Superior temporal gyrus (tissue), 1 donor: ENCODE results near the gene LAMA5.

Source experiments
- DNase-seq: peaks from one replicate; pipeline ENCODE4 v3.0.0-alpha.2; 2016; ENCODE audit errors: extremely low spot score

Gene LAMA5

GRCh38 chr20:62346398-62347150 lies 20.5 kb downstream of the LAMA5 start:
- no peak for DNase-seq

DNA sequence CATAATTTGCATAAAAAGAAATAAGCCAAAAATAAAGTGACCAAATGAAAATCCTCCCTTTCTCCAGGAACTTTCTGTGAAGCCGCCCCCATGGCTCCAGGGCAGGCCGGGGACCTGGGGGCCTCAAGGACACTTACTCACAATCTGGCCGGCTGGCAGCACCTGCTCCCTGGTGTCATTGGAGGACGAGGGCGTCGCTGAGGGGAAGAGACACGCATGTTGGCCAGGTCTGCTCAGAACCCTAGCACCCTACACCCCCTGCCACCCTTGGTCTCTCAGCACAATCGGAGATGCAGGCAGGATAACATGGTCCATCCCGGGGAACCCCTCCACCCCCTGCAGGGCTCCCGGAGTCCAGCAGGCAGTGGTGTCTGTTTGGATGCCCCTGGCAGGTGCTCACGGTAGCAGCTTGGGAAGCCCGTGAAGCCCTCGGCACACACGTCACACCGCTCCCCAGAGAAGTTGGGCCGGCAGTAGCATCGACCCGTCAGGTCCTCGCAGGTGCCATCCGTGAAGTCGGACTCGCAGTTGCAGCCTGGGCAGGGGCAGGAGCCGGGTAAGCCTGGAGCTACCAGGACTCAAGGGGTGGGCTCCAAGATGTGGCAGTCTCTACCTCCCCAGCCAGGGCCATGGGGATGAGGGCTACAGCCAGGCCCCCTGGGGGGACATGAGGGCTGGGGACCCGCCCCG lies 21.3 kb downstream of the LAMA5 start:
- no peak for DNase-seq

DNA sequence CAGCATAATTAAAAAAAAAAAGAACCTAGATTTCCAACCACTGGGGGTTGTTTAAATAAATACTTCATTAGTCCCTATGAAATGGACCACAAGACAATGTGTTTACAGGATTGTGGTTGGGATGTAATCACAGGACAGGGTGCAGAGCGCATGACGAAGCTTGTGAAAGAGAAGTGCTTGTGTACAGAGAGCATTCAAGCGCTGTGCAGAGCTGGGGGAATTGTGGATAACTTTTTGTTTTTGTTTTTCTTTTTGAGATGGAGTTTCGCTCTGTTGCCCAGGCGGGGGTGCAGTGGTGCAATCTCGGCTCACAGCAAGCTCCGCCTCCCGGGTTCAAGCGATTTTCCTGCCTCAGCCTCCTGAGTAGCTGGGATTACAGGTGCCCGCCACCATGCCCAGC lies 22.3 kb downstream of the LAMA5 start:
- no peak for DNase-seq

- no peak for DNase-seq
These were observed 23.0 kb downstream of the LAMA5 start for GRCh38 chr20:62344092-62344491.

GRCh38 chr20:62342910-62343309 lies 24.2 kb downstream of the LAMA5 start:
- DNase-seq: no peak

GRCh38 chr20:62339647-62340062 lies 27.5 kb downstream of the LAMA5 start:
- no peak for DNase-seq

DNA sequence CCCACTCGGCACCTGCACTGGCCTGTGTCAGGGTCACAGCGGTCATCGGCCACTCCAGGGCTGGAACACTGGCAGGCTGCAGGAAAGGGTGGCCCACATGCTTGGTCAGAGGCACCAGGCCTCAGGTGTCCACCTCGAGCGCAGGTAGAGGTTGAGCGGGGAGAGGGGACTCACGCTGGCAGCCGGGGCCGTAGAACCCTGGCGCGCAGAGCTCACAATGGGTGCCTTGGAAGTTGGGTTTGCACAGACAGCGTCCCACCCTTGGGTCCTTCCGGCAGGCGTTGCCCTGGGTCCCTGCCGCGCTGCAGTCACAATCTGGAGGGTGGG lies 28.9 kb downstream of the LAMA5 start:
- DNase-seq: no peak

- no peak for DNase-seq
These were observed 29.4 kb downstream of the LAMA5 start for GRCh38 chr20:62337558-62338293.

DNA sequence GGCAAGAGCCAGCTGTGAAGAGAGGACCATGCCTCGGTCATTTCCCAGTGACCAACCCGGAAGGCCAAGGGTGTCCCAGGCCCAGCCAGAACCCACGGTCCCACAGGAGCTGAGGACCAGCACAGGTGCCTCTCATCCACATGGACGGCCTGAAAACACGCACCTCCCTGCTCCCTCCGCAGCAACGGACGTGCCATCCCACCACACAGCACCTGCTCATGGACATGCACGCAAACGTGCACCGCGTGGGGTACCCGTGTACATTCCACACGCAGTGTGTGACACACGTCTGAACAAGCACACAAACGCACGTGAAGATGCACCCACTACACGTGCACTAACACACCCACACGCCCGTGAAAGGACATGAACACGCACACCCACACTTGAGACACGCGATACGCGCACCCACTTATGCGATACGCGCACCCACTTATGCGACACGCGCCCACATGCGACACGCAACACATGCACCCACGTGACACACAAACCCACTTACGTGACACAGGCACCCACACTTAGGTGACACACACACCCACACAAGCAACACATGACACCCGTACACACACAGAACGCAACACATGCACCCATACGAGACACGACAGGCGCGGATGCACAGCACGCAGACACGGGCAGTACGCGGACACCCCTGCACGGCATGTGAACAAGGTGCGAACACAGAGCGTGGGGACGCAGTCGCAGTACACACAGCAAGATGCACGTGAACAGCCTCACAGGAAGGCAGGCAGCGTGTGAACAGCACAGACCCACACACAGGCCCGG lies 30.1 kb downstream of the LAMA5 start:
- DNase-seq: no peak

DNA sequence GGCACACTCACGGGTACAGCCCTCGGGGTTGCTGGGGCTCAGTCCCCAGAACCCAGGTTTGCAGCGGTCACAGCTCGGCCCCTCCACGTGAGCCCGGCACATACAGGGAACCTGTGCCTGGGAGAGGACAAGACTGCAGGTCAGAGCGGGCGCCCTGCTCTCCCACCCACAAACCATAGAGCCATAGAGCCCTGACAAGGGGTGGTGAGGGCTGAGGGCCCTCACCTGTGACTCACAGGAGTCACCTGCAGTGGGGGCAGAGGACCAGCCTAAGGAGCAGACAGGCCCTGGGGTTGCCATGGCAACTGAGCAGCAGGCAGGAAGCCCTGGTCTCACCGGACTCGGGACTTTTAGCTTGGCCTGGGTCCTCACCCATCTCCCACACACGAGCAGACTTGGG lies 30.8 kb downstream of the LAMA5 start:
- no peak for DNase-seq

GRCh38 chr20:62335532-62335931 lies 31.6 kb downstream of the LAMA5 start:
- DNase-seq: no peak

DNA sequence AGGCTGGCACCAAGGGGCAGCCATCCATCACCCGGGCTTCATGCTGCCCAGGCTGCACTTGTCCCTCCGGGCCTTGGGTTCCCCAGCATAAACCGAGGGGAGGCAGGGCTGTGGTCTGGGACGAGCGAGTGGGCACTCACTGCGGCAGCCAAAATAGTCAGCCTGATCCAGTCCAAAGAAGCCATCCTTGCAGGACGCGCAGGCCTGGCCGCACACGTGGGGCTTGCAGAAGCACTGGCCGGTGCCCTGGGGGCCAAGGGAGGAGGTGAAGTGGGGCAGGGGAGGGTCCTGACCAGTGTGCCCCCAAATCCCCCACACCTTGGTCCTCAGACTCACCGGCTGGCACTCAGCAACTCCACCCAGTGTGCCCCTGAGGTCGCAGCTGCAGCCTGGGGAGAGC lies 32.2 kb downstream of the LAMA5 start:
- DNase-seq: no peak

- no peak for DNase-seq
These were observed 33.1 kb downstream of the LAMA5 start for GRCh38 chr20:62333820-62334595.

- DNase-seq: no peak
These were observed 33.9 kb downstream of the LAMA5 start for GRCh38 chr20:62332989-62333819.

GRCh38 chr20:62332421-62332820 lies 34.7 kb downstream of the LAMA5 start:
- no peak for DNase-seq

- no peak for DNase-seq
These were observed 35.8 kb downstream of the LAMA5 start for GRCh38 chr20:62331347-62331746.

DNA sequence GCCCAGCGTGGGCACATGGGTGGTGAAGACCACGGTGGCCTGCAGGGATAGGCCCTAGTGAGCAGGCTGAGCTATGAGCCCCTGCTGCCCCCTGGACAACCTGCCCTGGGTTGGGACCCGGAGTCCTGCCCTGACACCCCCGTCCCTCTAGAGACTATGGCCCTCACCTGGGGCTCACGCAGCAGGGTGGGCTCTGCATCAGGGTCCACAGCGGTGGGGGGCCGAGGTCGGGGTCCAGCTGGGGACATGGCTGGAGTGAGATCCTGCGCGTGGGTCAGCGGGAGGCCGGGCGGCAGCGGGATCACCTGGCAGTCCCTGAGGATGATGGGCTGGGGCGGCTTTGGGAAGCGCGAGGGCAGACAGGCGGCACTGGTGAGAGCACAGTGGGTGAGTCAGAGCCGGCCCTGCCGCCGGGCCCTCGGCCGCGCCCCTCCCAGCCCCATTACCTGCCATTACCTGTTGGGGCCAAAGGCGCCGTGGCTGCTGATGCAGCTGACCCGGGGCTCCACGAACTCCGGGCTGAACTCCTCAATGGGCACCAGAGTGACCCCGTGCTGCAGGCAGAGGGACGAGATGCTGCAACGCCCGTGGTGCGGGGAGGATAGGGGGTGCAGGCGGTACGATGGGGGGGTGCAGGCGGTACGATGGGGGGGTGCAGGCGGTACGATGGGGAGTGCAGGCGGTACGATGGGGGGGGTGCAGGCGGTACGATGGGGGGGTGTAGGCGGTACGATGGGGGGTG lies 36.4 kb downstream of the LAMA5 start:
- no peak for DNase-seq

GRCh38 chr20:62329389-62330377 lies 37.4 kb downstream of the LAMA5 start:
- DNase-seq: no peak
